Tibial nerve (tissue), 4 donors: Measurements from ENCODE around the gene NBEA. TPM values are rescaled to one million over a fixed set of nuclear protein-coding genes. Genes with fewer than 3 reads are reported as not detected.

Source experiments
- DNase-seq, 2 donors: peaks; one replicate each; pipeline ENCODE4 v3.0.0-alpha.2; 2019; ENCODE audit warnings: low spot score in 2 of 2
- H3K27ac ChIP-seq, 4 donors: fragments of 200-600 bp; sonication (generic) in 3 of 4; one replicate each; pipeline ENCODE4 v1.5.1; 2017 to 2019; ENCODE audit warnings: mild to moderate bottlenecking in 1 of 4
- H3K27me3 ChIP-seq, 2 donors: fragments of 200-600 bp; sonication (generic) in 1 of 2; one replicate each; pipeline versions ENCODE4 v1.5.1 to v1.6.0; 2017 to 2019
- H3K36me3 ChIP-seq, 3 donors: fragments of 200-600 bp; sonication (generic); one replicate each; pipeline ENCODE4 v1.5.1; 2018 to 2019
- H3K4me1 ChIP-seq, 4 donors: fragments of 200-600 bp; sonication (generic) in 3 of 4; one replicate each; pipeline ENCODE4 v1.5.1; 2017 to 2019
- H3K4me3 ChIP-seq, 4 donors: fragments of 200-600 bp; sonication (generic) in 3 of 4; one replicate each; pipeline ENCODE4 v1.5.1; 2017 to 2019; ENCODE audit warnings: mild to moderate bottlenecking in 1 of 4, moderate library complexity in 1 of 4
- H3K9me3 ChIP-seq, 4 donors: fragments of 200-600 bp; sonication (generic) in 3 of 4; one replicate each; pipeline ENCODE4 v1.5.1; 2017 to 2019
- EP300 ChIP-seq, 2 donors: sonication (generic); formaldehyde crosslinking; IDR thresholded peaks; one replicate each; pipeline ENCODE4 v1.6.1; 2017; ENCODE audit warnings: antibody characterized with exemption in 2 of 2, mild to moderate bottlenecking in 1 of 2
- POLR2A ChIP-seq, 2 donors: fragments of 450-650 bp; IDR thresholded peaks; one replicate each; pipeline ENCODE4 v1.6.1; 2017; ENCODE audit warnings: antibody characterized with exemption in 2 of 2, mild to moderate bottlenecking in 2 of 2, moderate library complexity in 2 of 2
- WGBS, 2 donors: methylation state at CpG; one replicate each; pipeline ENCODE4 v1.1.5; 2018; 5-methylcytosine and 5-hydroxymethylcytosine counted together
- total RNA-seq, 4 donors: library from RNA; depleted of rRNA; stranded (reverse); fragments of >200 nt; gene quantifications; one replicate each; pipeline ENCODE4 v1.1.0, GENCODE V29; 2016
- TF ChIP-seq, protein P1 (sequence below), 5 experiments: fragments of 200-600 bp in 3 of 5; fragments of 450-650 bp in 2 of 5; sonication (generic) in 3 of 5; IDR thresholded peaks; one replicate each; pipeline ENCODE4 v1.5.1; 2016 to 2019; ENCODE audit warnings: antibody characterized with exemption in 5 of 5, mild to moderate bottlenecking in 3 of 5, moderate library complexity in 2 of 5

The NBEA gene
- total RNA-seq, 4 donors from 2014 or later, result 9.0 to 11.9 (median 10.5) TPM

DNA sequence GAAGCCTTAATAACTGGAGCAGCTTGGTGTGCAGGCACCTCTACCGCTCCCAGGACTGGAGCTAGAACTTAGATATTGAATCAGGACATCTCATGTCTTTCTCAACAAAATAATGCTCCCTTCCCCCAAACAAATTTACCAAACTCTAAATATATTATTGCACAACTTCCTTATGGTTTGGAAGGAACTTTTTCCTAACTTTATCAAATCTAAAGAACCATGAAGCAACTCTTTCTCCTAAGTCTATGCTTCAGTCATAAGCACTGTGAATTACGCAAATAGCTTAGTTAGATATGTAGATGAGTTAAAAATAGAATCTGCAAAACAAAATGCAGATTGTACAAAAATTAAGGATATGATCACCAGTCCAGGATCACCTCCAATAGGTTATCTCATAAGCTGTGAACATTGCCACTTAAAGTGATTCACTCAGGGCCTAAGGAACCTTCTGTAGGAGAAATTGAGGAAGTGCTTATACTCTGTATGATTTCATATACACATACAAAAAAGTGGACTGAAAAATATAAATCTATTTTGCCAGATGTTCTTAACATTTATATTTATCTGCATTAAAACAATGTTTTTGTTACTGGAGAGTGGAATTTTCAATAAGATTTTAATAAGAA lies 554.8 kb downstream of the NBEA start:
- H3K27ac ChIP-seq, result no peak overlapping the region
- peaks cover 0 to 7% (median 0%) of the 10 kb centered on the region in 4 donors for H3K4me1 ChIP-seq
- H3K9me3 ChIP-seq, result peaks cover 0 to 13% (median 0%) of the 10 kb centered on the region in 4 donors
- no peak for DNase-seq
- 90 to 99% methylated on average over 2 of the region's 2 CpGs for WGBS, 2 donors
- no peak overlapping the region for H3K4me3 ChIP-seq
- no peaks in the 10 kb centered on the region for H3K36me3 ChIP-seq
- no peaks in the 10 kb centered on the region for H3K27me3 ChIP-seq
- TF ChIP-seq, protein P1, sequence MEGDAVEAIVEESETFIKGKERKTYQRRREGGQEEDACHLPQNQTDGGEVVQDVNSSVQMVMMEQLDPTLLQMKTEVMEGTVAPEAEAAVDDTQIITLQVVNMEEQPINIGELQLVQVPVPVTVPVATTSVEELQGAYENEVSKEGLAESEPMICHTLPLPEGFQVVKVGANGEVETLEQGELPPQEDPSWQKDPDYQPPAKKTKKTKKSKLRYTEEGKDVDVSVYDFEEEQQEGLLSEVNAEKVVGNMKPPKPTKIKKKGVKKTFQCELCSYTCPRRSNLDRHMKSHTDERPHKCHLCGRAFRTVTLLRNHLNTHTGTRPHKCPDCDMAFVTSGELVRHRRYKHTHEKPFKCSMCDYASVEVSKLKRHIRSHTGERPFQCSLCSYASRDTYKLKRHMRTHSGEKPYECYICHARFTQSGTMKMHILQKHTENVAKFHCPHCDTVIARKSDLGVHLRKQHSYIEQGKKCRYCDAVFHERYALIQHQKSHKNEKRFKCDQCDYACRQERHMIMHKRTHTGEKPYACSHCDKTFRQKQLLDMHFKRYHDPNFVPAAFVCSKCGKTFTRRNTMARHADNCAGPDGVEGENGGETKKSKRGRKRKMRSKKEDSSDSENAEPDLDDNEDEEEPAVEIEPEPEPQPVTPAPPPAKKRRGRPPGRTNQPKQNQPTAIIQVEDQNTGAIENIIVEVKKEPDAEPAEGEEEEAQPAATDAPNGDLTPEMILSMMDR (IDR thresholded peaks at IDR 0.05), result no peak
- TF ChIP-seq EP300 (IDR thresholded peaks at IDR 0.05), result no peak

DNA sequence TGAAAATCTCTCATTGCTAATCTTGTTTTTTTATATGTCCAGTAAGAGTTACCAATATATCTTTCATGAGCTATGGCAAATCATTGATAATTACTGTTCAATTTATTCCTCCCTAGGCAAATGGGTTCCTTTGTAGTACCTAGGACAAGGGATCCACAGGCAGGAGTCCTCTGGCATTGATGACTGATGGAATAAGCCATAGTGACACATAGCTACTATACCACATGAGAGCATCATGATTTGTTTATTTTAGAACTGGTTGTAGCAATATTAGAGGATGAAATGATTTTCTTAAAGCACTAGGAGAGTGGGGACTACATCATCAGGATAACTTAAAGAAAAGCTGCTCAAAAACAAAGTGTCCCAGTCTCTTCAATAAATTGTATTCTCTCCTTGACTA lies 556.2 kb downstream of the NBEA start:
- no peak for DNase-seq
- TF ChIP-seq POLR2A (IDR thresholded peaks at IDR 0.05) (no peak), EP300 (IDR thresholded peaks at IDR 0.05) (no peak)
- TF ChIP-seq, protein P1 (IDR thresholded peaks at IDR 0.05), result no peak
- Histone ChIP-seq H3K27me3 (no peaks in the 10 kb centered on the region), H3K27ac (no peak overlapping the region), H3K36me3 (no peaks in the 10 kb centered on the region), H3K4me3 (no peak overlapping the region), H3K9me3 (peaks cover 0 to 13% (median 0%) of the 10 kb centered on the region in 4 donors), H3K4me1 (peaks cover 0 to 16% (median 0%) of the 10 kb centered on the region in 4 donors)

DNA sequence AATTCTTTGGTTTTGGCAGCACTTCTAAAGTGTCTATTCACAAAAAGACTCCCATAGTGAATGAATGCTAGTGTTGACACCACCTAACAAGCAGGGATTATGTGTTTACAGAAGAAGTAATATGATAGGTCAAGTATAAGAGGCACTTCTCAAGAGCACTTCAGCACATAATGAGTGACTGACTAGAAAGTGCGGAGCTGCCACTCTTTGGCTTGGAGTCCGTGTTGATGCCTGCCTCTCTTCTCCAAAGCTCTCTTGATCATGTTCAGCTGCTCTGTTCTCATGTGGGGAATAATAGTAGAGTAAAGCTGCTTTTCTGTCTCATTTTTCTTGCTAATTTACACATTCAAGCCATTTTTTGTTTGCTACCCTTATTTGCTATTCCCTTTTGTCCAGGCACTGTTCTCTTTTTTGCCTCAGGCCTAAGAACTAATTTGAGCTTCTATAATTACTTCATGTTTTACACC lies 557.2 kb downstream of the NBEA start:
- H3K4me3 ChIP-seq, result no peak overlapping the region
- peaks cover 0 to 16% (median 0%) of the 10 kb centered on the region in 4 donors for H3K4me1 ChIP-seq
- 68 to 74% methylated on average over 2 of the region's 2 CpGs for WGBS, 2 donors
- H3K9me3 ChIP-seq, result peaks cover 0 to 13% (median 0%) of the 10 kb centered on the region in 4 donors
- no peak for DNase-seq
- H3K36me3 ChIP-seq, result no peaks in the 10 kb centered on the region
- no peaks in the 10 kb centered on the region for H3K27me3 ChIP-seq
- TF ChIP-seq, protein P1 (IDR thresholded peaks at IDR 0.05), result no peak
- no peak for TF ChIP-seq POLR2A (IDR thresholded peaks at IDR 0.05)
- no peak for TF ChIP-seq EP300 (IDR thresholded peaks at IDR 0.05)
- H3K27ac ChIP-seq, result no peak overlapping the region

DNA sequence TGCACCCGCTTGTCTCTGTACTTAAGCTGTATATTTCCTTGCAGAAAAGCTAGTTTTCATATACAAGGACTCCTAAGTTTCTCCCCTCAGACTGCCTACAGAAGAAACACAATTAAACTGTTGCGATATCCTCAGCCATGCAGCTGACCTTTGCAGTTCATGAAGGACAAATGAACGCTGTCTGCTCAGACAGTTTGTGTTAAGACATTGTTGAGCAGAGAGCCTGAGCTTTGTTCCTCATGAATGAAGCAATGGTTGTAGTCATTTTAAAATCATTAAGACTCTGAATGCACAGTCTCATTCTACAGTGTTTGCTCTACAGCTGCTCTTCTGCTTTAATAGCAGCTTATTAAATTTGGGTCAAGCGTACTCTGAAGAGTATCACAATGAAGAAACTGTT lies 557.6 kb downstream of the NBEA start:
- TF ChIP-seq POLR2A (IDR thresholded peaks at IDR 0.05), result no peak
- TF ChIP-seq, protein P1 (IDR thresholded peaks at IDR 0.05), result no peak
- TF ChIP-seq EP300 (IDR thresholded peaks at IDR 0.05), result no peak
- Histone ChIP-seq H3K36me3 (no peaks in the 10 kb centered on the region), H3K9me3 (peaks cover 0 to 8% (median 0%) of the 10 kb centered on the region in 4 donors), H3K4me1 (peaks cover 0 to 16% (median 0%) of the 10 kb centered on the region in 4 donors), H3K4me3 (no peak overlapping the region), H3K27me3 (no peaks in the 10 kb centered on the region), H3K27ac (no peak overlapping the region)
- WGBS, 2 donors, result 48 to 51% methylated on average over 4 of the region's 4 CpGs
- DNase-seq, result no peak

DNA sequence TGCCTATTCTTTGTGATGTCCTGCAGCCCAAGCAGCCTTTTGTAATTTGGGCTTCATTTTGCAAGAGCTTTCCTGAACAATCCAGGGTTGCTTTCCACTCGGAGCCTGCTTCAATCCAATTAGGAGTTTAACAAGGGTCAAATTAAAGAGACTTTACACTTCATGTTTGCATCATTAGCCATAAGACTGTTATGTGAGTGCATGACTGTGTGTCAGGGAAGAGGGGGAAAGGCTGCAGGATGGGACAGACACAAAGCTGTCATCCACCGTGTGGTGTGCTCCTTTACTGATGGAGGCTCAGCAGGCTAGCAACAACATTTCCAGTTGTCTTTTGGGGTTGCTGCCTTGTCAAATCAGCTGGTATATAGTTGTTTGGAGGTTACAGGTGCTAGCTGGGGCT lies 558.1 kb downstream of the NBEA start:
- TF ChIP-seq, protein P1 (IDR thresholded peaks at IDR 0.05), result no peak
- no peak for TF ChIP-seq POLR2A (IDR thresholded peaks at IDR 0.05)
- TF ChIP-seq EP300 (IDR thresholded peaks at IDR 0.05), result no peak
- Histone ChIP-seq H3K36me3 (no peaks in the 10 kb centered on the region), H3K4me3 (no peak overlapping the region), H3K27ac (no peak overlapping the region), H3K27me3 (no peaks in the 10 kb centered on the region), H3K4me1 (peaks cover 0 to 16% (median 0%) of the 10 kb centered on the region in 4 donors), H3K9me3 (peaks cover 0 to 3% (median 0%) of the 10 kb centered on the region in 4 donors)
- no peak for DNase-seq
- WGBS, 2 donors, result 62 to 63% methylated on average over 2 of the region's 2 CpGs
